HUES48 (cell line): ENCODE measurements around the gene KRT72.

Experiments used
- H3K27ac ChIP-seq: one replicate; pipeline ENCODE4 v1.7.0; 2013; ENCODE audit warnings: low read depth, low read length, inconsistent platforms
- H3K27me3 ChIP-seq: 2 replicates; pipeline ENCODE4 v1.6.1; 2013; ENCODE audit warnings: mild to moderate bottlenecking, low read length; ENCODE audit not compliant: control insufficient read depth, insufficient read depth
- H3K36me3 ChIP-seq: 2 replicates; pipeline ENCODE4 v1.6.1; 2013; ENCODE audit warnings: low read length; ENCODE audit not compliant: control insufficient read depth, insufficient read depth
- H3K4me1 ChIP-seq: 2 replicates; pipeline ENCODE4 v1.6.1; 2013; ENCODE audit warnings: mild to moderate bottlenecking, low read length; ENCODE audit not compliant: control insufficient read depth, insufficient read depth
- H3K4me3 ChIP-seq: 2 replicates; pipeline ENCODE4 v1.5.1; 2013; ENCODE audit warnings: mild to moderate bottlenecking, low read depth, low read length
- H3K9ac ChIP-seq: 2 replicates; pipeline ENCODE4 v1.6.1; 2013; ENCODE audit warnings: mild to moderate bottlenecking, low read depth, low read length, moderate library complexity
- H3K9me3 ChIP-seq: 2 replicates; pipeline ENCODE4 v1.6.1; 2013; ENCODE audit warnings: low read length; ENCODE audit not compliant: control insufficient read depth, insufficient read depth

Gene KRT72

DNA sequence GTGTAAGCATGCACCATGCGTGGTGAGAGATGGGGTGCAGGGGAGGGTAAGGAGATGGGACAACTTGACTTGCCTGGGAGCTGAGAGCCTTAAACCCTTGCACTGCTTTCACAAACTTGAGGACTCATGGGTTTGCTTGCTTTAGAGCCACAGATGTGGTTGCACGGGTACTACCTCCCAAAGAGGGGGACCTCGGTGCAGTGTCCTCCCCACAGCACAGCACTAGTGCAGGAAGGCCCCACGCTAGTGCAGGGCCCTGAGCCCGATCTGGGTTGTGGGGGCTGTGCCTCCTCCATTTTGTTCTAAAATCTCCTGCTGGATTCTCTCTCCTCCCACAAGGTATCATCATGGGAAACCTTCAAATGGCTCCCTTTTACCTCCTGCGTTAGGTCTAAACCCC lies 11.2 kb downstream of the KRT72 start:
- H3K9me3 ChIP-seq, result peaks cover 13% of the 10 kb centered on the region
- H3K36me3 ChIP-seq, result no peaks in the 10 kb centered on the region
- no peak overlapping the region for H3K27ac ChIP-seq
- no peak overlapping the region for H3K9ac ChIP-seq
- no peaks in the 10 kb centered on the region for H3K4me1 ChIP-seq
- no peak overlapping the region for H3K4me3 ChIP-seq
- H3K27me3 ChIP-seq, result no peaks in the 10 kb centered on the region

DNA sequence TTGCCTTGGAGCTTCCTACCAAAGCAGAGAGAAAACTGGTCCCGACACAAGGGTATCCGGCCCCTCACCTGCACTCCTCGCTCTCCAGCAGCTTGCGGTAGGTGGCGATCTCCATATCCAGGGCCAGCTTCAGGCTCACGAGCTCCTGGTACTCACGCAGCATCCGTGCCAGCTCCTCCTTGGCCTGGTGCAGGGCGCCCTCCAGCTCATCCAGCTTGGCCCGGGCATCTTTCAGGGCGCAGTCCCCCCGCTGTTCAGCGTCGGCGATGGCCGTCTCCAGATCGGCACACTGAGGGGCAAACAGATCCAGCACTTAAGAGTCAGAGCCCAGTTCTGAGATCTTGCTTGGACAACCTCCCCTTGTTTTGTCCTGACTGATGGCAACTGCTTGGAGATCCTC lies 13.7 kb downstream of the KRT72 start:
- Histone ChIP-seq H3K4me3 (no peak overlapping the region), H3K27me3 (no peaks in the 10 kb centered on the region), H3K27ac (no peak overlapping the region), H3K36me3 (no peaks in the 10 kb centered on the region), H3K9me3 (peaks cover 13% of the 10 kb centered on the region), H3K4me1 (no peaks in the 10 kb centered on the region), H3K9ac (no peak overlapping the region)

DNA sequence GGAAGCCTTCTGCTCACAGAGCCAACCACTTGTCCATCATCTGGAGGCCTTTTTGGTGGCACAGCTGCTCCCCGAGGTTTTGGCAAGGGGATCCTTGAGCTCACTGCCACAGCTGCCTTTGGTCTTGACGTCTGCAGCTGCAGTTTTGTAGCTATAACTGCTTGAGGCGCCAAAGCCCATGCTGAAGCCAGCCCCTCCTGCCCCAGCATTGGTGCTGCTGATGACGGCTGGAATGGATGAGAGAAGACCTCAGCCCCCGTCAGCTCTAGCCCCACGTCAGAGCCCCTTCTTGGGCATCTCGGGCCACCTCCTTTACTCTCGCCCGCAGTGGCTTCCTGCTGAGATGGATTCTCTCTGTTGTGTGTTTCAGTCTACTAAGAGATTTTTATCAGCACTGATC lies 15.3 kb downstream of the KRT72 start:
- no peaks in the 10 kb centered on the region for H3K36me3 ChIP-seq
- H3K4me3 ChIP-seq, result no peak overlapping the region
- no peaks in the 10 kb centered on the region for H3K4me1 ChIP-seq
- no peak overlapping the region for H3K9ac ChIP-seq
- peaks cover 4% of the 10 kb centered on the region; the same call in 1 of the 2 replicates for H3K9me3 ChIP-seq
- H3K27ac ChIP-seq, result no peak overlapping the region
- H3K27me3 ChIP-seq, result no peaks in the 10 kb centered on the region

DNA sequence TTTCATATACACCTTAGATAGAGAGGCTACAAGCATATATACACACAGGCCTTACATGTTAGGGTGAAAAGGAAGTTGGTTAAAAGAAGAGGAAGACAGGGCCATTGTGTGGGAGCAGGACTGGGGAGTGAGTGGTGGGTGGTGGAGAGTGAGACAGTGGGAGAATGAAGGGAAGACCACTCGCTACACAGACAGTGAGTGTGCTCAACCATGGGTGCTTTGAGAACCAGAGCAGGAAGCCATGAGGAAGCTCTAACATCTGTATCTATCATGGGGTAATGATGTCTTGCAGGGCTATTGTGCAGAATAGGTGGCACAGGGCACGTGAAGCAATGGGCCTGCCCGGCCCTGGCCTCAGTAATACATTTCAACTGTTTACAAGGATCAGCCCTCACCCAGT lies 16.2 kb downstream of the KRT72 start:
- no peaks in the 10 kb centered on the region for H3K27me3 ChIP-seq
- H3K36me3 ChIP-seq, result no peaks in the 10 kb centered on the region
- H3K4me3 ChIP-seq, result no peak overlapping the region
- no peak overlapping the region for H3K27ac ChIP-seq
- H3K4me1 ChIP-seq, result no peaks in the 10 kb centered on the region
- H3K9ac ChIP-seq, result no peak overlapping the region
- no peaks in the 10 kb centered on the region for H3K9me3 ChIP-seq

DNA sequence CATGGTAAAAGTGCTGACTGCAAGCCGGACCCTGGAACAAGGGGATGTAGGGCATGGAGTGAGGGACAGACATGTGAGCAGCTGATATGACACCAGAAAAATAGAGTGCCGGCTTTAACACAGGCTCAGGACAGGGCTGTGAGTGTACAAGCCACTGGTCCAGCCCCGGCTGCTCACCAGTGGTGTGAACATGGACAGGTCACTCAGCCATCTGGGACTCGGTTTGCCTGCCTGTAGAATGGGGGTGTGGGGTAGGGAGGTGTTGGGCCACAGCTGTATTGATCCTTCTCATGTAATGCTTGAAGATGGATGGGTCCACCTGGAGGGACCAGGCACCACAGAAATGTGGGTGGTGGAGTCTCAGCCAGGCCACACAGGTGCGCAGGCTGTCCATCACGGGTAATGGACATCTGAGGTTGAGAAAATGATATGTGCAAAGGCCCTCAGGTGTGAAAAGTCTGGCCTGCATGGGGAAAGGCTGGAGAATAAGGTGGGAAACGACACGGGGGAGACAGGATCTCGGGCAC lies 17.0 kb downstream of the KRT72 start:
- no peak overlapping the region for H3K27ac ChIP-seq
- H3K4me1 ChIP-seq, result no peaks in the 10 kb centered on the region
- H3K36me3 ChIP-seq, result no peaks in the 10 kb centered on the region
- H3K9ac ChIP-seq, result no peak overlapping the region
- no peak overlapping the region for H3K4me3 ChIP-seq
- H3K9me3 ChIP-seq, result no peaks in the 10 kb centered on the region
- no peaks in the 10 kb centered on the region for H3K27me3 ChIP-seq

DNA sequence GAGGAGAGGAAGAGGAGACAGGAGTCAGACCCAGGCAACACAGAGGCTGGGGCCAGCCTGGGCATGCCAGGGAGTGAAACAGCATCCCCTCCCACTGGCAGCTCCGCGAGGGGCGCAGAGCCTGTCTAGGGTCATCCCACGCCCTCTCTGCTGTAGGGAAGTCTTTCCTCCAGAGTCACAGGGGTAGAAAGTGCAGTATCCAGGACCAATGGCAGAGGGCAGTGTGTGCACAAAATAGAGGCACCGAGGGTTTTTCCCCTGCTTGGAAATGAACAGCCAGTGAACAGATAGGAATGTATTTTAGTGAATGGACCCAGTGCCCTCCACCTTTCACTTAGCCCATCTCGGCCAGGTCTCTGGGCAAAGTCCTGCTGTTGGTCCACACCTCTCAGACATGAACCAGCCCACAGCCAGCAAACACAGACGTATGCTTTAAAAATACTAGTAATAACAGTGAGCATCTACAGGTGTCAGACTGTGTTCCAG lies 18.2 kb downstream of the KRT72 start:
- no peaks in the 10 kb centered on the region for H3K27me3 ChIP-seq
- H3K36me3 ChIP-seq, result no peaks in the 10 kb centered on the region
- no peak overlapping the region for H3K9ac ChIP-seq
- H3K4me3 ChIP-seq, result no peak overlapping the region
- H3K4me1 ChIP-seq, result no peaks in the 10 kb centered on the region
- no peak overlapping the region for H3K27ac ChIP-seq
- no peaks in the 10 kb centered on the region for H3K9me3 ChIP-seq

DNA sequence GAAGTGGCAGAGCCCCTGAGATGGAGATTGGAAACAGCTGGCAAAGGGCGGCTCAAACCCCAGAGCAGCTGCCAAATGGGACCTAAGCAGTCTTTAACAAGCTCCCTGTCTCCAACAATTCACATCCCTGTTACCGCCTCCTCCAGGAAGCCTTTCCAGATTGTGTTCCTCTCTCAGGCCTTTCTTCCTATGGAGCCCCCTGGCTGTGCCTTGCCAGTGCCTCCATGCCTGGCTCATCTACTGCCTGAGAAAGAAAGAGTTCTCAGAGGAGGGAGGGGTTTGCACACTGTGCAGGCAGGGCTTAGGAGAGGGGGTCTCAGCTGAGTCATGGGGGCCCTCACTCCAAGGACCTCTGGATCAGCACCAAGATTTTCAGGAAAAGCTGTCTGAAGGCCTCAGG lies 18.8 kb downstream of the KRT72 start:
- H3K9ac ChIP-seq, result no peak overlapping the region
- H3K9me3 ChIP-seq, result no peaks in the 10 kb centered on the region
- H3K36me3 ChIP-seq, result no peaks in the 10 kb centered on the region
- no peak overlapping the region for H3K27ac ChIP-seq
- no peak overlapping the region for H3K4me3 ChIP-seq
- no peaks in the 10 kb centered on the region for H3K4me1 ChIP-seq
- no peaks in the 10 kb centered on the region for H3K27me3 ChIP-seq

DNA sequence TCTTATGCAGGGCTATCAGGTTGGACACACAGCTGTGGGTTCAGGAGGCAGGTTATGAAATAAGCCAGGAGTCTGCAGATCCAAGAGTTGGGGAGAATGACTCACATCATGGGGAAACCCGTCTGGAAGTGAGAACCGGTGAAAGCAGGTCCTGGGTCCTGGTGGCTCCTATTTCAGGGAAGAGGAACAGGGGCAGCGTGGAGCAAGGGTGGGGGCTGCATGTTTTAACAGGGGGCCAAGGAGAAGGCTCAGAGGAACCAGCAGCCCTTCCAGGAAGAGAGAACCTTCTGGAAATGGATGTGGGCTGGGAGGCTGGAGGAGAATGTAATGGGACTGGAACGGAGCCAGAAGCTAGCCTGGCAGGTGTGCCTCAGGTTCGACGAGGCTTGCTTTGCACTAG lies 19.8 kb downstream of the KRT72 start:
- Histone ChIP-seq H3K9ac (no peak overlapping the region), H3K4me3 (no peak overlapping the region), H3K36me3 (no peaks in the 10 kb centered on the region), H3K27ac (no peak overlapping the region), H3K27me3 (no peaks in the 10 kb centered on the region), H3K9me3 (no peaks in the 10 kb centered on the region), H3K4me1 (no peaks in the 10 kb centered on the region)

DNA sequence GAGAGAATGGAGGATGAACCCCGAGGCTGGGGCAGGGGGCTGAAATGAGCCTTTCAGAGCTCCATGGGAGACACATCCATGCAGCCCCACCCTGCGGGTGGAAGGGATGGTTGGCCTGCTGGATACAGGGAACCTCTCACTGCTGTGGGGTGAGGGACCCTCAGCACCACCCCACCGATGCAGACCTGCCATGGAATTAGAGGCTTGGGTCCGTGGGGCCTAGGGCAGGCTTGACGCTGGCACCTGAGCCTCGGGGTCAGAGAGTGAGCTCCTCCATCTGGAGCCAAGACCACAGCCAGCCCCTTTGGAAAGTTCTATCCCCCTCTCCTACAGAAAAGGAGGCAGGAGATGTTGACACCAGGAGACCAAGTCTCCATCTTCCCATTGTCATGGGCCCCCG lies 20.2 kb downstream of the KRT72 start:
- H3K27ac ChIP-seq, result no peak overlapping the region
- H3K36me3 ChIP-seq, result no peaks in the 10 kb centered on the region
- no peak overlapping the region for H3K4me3 ChIP-seq
- no peaks in the 10 kb centered on the region for H3K27me3 ChIP-seq
- no peak overlapping the region for H3K9ac ChIP-seq
- no peaks in the 10 kb centered on the region for H3K4me1 ChIP-seq
- H3K9me3 ChIP-seq, result no peaks in the 10 kb centered on the region

DNA sequence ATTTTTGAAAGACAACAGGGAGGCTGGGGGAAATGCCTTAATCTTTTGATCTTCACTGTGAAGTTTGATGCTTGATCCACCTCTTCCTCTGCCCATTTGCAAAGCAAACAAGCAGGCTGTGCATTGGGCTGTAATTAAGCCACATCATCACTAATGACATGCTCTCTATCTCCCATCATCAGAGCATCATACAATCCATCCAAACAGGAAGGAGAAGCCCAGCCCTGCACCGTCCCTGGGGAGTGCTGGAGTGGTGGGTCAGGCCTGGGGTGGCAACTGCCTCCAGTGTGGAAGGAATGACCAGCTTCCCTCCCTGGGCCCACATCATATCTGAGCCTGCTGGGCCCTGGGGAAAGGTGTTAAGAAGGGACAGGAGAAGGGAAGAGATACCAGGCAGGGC lies 20.8 kb downstream of the KRT72 start:
- no peak overlapping the region for H3K27ac ChIP-seq
- no peaks in the 10 kb centered on the region for H3K36me3 ChIP-seq
- H3K27me3 ChIP-seq, result no peaks in the 10 kb centered on the region
- H3K4me3 ChIP-seq, result no peak overlapping the region
- H3K9me3 ChIP-seq, result no peaks in the 10 kb centered on the region
- no peaks in the 10 kb centered on the region for H3K4me1 ChIP-seq
- H3K9ac ChIP-seq, result no peak overlapping the region

DNA sequence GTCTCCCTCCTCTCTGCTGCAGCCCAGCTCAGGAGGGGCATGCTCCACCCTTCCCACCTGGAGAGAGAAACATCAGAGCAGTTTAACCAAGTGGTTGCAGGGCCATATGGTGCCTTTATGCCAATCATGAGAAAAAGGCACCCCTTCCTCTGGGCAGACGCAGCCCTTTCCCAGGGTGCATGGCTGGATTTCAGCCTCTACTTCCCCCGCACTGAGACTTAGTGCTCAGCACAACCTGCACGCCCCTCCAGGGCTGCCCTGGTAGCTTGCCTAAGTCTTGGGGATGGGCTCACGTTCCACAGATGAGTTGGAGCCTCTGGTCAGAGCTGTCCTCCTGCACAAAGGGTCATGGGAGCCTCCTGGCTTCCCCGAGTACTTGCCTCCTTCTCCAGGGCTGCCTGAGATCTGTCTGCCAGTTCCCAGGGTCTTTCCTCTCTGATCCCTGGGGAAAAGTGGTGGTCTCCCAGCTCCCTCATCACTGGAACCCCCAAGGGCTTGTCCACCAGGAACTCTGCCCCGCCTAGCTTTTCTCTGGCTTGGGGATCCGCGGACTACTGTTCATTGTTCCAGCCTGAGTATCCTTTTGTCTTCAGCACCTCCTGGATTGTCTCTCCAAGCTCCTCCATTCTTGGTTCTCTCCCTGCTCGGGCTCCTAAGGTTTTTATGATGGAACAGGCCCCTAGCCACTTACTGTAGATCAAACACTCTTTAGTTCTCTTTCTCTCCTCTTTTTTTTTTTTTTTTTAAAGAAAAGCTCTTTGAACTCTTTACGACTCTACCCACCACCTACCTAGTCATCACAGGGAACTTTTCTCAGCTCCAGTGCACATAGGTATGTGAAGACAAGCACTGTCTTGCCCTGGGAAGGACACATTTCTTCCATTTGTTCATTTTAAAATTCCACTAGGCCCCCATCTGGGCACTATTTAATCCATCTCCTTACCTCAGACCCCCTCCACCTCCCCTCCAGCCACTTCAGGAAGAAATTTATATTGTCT lies 21.5 kb downstream of the KRT72 start:
- Histone ChIP-seq H3K27me3 (no peaks in the 10 kb centered on the region), H3K9ac (no peak overlapping the region), H3K4me1 (no peaks in the 10 kb centered on the region), H3K4me3 (no peak overlapping the region), H3K9me3 (no peaks in the 10 kb centered on the region), H3K36me3 (no peaks in the 10 kb centered on the region), H3K27ac (no peak overlapping the region)
